ENCODE data around the gene HNRNPLL. TPM values are rescaled to one million over a fixed set of nuclear protein-coding genes. Genes with fewer than 3 reads are reported as not detected.

The HNRNPLL gene
- total RNA-seq, 2 donors from 2014 or later, result 41.6 to 58.7 TPM

GRCh38 chr2:38600242-38600891 lies 2.4 kb downstream of the HNRNPLL start:
- Histone ChIP-seq H3K36me3 (no peaks in the 10 kb centered on the region), H3K27me3 (no peaks in the 10 kb centered on the region), H3K4me1 (peaks cover 12% of the 10 kb centered on the region), H3K4me3 (peak overlapping the region; percentile 83), H3K9ac (ENCODE audit: low read depth in 2 of 2, low read length in 2 of 2) (peak overlapping the region in 1 of 2 donors; percentile 92), H3K27ac (peak overlapping the region; percentile 42), H3K9me3 (no peaks in the 10 kb centered on the region)
- no peak for TF ChIP-seq CTCF (IDR thresholded peaks at IDR 0.05)
- intact Hi-C loops (cut with DNase I), result loop anchor here (5.0 kb wide), 1 partner anchor 132 kb away; no protein-coding TSS in a partner anchor
- peak; percentile 39 for DNase-seq

GRCh38 chr2:38599706-38600105 lies 3.0 kb downstream of the HNRNPLL start:
- Histone ChIP-seq H3K27me3 (no peaks in the 10 kb centered on the region), H3K4me3 (no peak overlapping the region), H3K4me1 (peaks cover 12% of the 10 kb centered on the region), H3K27ac (no peak overlapping the region), H3K36me3 (no peaks in the 10 kb centered on the region), H3K9ac (ENCODE audit: low read depth in 2 of 2, low read length in 2 of 2) (no peak overlapping the region), H3K9me3 (no peaks in the 10 kb centered on the region)
- TF ChIP-seq CTCF (IDR thresholded peaks at IDR 0.05), result no peak
- no peak for DNase-seq
- intact Hi-C loops (cut with DNase I), result loop anchor here (5.0 kb wide), 1 partner anchor 133 kb away; no protein-coding TSS in a partner anchor

- Histone ChIP-seq H3K9me3 (no peaks in the 10 kb centered on the region), H3K9ac (ENCODE audit: low read depth in 2 of 2, low read length in 2 of 2) (no peak overlapping the region), H3K36me3 (no peaks in the 10 kb centered on the region), H3K27ac (no peak overlapping the region), H3K27me3 (no peaks in the 10 kb centered on the region), H3K4me3 (no peak overlapping the region), H3K4me1 (peaks cover 12% of the 10 kb centered on the region)
- no peak for DNase-seq
- TF ChIP-seq CTCF (IDR thresholded peaks at IDR 0.05), result no peak
- intact Hi-C loops (cut with DNase I), result no loop called here
Measured at GRCh38 chr2:38598991-38599295, 3.8 kb downstream of the HNRNPLL start.

- Histone ChIP-seq H3K4me1 (peaks cover 12% of the 10 kb centered on the region), H3K9me3 (no peaks in the 10 kb centered on the region)
- intact Hi-C loops (cut with DNase I), result no loop called here
Measured at GRCh38 chr2:38598200-38598990, 4.3 kb downstream of the HNRNPLL start.

GRCh38 chr2:38597115-38597514 lies 5.6 kb downstream of the HNRNPLL start:
- TF ChIP-seq CTCF (IDR thresholded peaks at IDR 0.05), result no peak
- Histone ChIP-seq H3K27me3 (no peaks in the 10 kb centered on the region), H3K9ac (ENCODE audit: low read depth in 2 of 2, low read length in 2 of 2) (no peak overlapping the region), H3K36me3 (no peaks in the 10 kb centered on the region), H3K4me3 (no peak overlapping the region), H3K9me3 (no peaks in the 10 kb centered on the region), H3K4me1 (peaks cover 16% of the 10 kb centered on the region), H3K27ac (no peak overlapping the region)
- intact Hi-C loops (cut with DNase I), result no loop called here
- no peak for DNase-seq

More at GRCh38 chr2:38598200-38598990, 4.3 kb downstream of the HNRNPLL start:
- no peak overlapping the region for H3K9ac ChIP-seq (ENCODE audit: low read depth in 2 of 2, low read length in 2 of 2)
- H3K27ac ChIP-seq, result no peak overlapping the region
- DNase-seq, result no peak
- H3K27me3 ChIP-seq, result no peaks in the 10 kb centered on the region
- H3K4me3 ChIP-seq, result no peak overlapping the region
- no peaks in the 10 kb centered on the region for H3K36me3 ChIP-seq
- TF ChIP-seq CTCF (IDR thresholded peaks at IDR 0.05), result no peak
